NCI-H510A treated with DMSO at 0.1 percent for 48 hours (cell line): Measurements from ENCODE around the gene KRTAP3-1.
"Not testable (repeated sequence)": the region's sequence is repeated elsewhere in the genome, so short reads cannot be mapped to it uniquely, and the experiment has no call there.

ENCODE experiments used
- DNase-seq: peaks from one replicate; lab custom pipeline; 2025; lab: John Stamatoyannopoulos, UW

KRTAP3-1 gene

DNA sequence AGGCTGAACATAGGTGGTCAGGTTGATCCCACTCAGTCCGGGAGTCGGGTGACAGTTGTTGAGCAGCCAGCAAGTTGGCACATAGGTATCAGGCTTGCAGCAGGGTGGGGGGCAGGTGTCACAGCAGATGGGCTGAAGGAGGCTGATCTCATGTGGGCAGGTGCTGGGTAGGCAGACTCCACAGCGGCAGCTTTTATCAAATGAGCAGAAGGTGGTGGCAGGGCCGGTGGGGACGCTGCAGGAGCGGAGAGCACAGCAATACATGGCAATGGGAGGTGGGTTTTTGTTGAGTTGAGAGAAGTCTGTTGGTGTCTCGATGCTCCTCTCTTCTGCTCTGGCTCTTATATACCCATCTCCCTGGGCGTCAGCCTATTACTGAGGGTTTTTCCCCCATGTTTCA is at the start of gene KRTAP3-1:
Gene KRTAP3-1, minus strand, starts transcription at position 318 of the 400 bp plus-strand sequence. Its CDS starts 54 bp downstream, at position 264.
- DNase-seq: peak; percentile 90

DNA sequence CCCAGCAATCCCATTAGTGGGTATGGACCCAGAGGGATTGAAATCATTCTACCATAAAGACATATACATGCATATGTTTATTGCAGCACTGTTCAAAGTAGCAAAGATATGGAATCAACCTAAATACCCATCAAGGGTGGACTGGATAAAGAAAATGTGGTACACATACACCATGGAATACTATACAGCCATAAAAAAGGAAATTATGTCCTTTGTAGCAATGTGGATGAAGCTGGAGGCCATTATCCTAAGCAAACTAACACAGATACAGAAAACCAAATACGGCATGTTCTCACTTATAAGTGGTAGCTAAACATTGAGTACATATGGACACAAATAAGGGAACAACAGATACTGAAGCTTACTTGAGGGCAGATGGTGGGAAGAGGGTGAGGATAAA is 48.6 kb upstream of the KRTAP3-1 start:
- no peak for DNase-seq

GRCh38 chr17:41055130-41055529 is 46.2 kb upstream of the KRTAP3-1 start, which contains the start of gene KRTAP2-2:
Gene KRTAP2-2, minus strand, starts transcription at chr17:41055230. Its CDS starts 19 bp downstream, at chr17:41055211.
- not testable (repeated sequence) for DNase-seq

DNA sequence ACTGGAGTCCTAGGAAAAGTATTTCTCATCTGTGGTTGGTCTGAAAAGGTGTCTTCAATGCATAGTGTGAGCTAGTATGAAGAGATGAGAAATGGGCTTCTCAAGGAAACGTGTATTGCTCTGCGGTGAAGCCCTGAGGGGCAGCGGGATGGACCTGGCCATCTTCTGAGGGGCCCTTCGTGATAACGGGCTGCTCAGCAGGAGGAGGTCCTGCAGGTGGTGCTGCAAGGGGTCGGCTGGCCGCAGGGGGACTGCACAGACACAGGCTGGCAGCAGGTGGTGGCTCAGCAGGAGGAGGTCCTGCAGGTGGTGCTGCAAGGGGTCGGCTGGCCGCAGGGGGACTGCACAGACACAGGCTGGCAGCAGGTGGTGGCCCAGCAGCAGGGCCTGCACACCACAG is 45.6 kb upstream of the KRTAP3-1 start:
- DNase-seq: not testable (repeated sequence)

DNA sequence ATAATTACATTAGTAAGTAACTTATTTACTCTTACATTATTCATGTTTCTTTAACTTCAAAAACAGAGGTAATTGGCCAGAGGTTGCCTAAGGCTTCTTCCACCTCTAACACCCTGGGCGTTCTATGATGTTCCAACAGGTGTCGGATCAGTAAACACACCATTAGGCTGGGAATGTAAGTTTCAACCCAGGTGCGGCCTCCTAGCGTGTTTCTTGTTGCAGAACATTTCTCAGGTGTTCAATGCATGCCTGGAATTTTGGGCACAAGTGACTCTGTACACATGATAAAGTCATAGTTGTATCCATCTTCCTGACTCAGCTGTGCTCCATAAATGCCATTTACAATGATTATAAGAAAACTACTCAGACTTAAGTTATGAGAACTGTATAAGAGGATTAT is 45.1 kb upstream of the KRTAP3-1 start:
- no peak for DNase-seq

DNA sequence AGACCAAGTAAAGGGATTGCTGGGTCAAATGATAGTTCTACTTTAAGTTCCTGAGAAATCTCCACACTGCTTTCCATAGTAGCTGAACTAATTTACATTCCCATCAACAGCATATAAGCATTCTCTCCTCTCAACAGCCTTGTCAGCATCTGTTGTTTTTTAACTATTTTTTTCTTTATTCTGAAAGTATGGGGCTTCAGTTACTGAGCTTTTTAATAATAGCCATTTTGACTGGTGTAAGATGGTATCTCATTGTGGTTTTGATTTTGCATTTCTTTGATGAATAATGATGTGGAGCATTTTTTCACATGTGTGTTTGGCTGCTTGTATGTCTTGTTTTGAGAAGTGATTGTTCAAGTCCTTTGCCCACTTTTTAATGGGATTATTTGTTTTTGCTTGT is 43.6 kb upstream of the KRTAP3-1 start:
- no peak for DNase-seq

DNA sequence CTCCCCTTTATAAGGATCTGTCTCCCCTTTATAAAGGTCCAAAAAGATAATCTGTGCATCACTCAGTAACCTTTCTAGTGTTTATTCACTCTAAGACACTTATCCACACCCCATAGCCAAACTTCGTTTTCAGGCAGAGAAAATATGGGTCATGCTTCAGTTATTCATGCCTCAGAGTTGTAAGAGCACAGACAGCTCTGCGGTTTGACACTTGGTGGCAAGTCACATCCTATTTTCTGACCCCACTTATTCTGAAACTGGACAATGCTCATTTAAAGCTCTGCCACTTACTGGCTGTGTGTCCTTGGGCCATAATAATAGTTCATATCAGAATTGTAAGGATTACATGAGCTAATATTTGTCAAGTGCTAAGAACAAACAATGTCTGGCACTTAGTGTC is 40.2 kb upstream of the KRTAP3-1 start:
- no peak for DNase-seq

DNA sequence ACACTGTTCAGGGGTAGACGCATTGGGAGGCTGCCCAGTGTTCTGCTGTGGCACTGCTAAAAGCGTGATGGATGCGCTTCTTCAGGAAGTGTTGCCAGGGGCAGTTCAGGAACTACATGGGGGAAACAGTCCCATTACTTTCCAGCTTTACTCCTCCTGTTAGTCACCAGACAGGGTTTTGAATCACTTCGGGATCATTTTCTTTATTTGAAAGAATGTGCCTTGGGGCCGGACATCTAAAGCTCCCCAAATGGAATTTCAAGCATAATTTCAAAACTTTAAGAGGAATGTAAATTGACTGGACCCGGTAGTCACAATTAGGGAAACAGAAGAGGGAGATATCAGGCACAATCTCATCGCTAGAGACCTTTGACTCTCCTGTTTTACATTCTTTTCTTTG is 39.5 kb upstream of the KRTAP3-1 start:
- DNase-seq: no peak

DNA sequence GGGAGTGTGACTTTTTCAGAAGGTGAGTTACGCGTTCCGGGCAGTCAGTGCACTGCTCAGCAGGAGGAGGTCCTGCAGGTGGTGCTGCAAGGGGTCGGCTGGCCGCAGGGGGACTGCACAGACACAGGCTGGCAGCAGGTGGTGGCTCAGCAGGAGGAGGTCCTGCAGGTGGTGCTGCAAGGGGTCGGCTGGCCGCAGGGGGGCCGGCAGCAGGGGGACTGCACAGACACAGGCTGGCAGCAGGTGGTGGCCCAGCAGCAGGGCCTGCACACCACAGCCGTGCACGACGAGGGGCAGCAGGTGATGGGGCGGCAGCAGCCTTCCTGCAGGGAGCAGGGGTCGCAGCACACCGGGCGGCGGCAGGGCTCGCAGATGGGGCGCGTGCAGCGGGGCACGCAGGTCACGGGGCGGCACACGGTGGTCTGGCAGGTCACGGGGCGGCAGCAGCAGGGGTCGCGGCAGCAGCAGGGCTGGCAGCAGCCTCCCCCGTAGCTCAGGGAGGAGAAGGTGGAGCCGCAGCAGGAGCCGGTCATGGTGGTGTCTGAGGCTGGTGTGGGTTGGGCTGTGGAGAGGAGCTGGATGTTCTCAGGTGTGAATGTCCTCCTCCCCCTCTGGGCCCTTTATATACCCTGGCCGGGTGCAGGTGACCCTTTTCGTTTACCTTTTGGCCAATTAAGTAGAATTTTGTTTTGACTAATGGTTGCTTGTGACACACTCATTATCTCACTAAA is 38.0 kb upstream of the KRTAP3-1 start, which contains the start of gene KRTAP2-1:
Gene KRTAP2-1, minus strand, starts transcription at position 582 of the 731 bp plus-strand sequence. Its CDS starts 49 bp downstream, at position 533.
- not testable (repeated sequence) for DNase-seq

DNA sequence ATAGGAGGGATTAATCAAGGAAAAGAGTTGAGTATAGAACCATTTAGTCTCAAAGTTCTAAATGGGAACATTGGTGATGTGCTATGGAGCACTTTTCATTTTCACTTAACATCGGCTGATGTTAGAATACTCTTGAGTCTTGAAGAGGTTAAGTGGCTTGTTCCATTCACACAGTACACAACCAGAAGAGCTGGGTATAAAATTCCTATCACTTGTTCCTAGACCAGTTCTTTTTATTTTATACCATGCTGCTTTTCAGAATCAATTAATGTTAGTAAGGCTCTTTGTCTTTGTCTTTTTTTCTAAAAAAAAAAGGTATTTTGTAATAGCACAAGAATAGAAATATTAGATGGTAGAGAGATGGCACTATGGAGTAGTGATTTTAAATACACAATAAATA is 34.0 kb upstream of the KRTAP3-1 start:
- no peak for DNase-seq

GRCh38 chr17:41040783-41041571 is 32.0 kb upstream of the KRTAP3-1 start, which contains the start of gene KRTAP1-1:
Gene KRTAP1-1, minus strand, starts transcription at chr17:41041450. Its CDS starts 53 bp downstream, at chr17:41041397.
- not testable (repeated sequence) for DNase-seq

DNA sequence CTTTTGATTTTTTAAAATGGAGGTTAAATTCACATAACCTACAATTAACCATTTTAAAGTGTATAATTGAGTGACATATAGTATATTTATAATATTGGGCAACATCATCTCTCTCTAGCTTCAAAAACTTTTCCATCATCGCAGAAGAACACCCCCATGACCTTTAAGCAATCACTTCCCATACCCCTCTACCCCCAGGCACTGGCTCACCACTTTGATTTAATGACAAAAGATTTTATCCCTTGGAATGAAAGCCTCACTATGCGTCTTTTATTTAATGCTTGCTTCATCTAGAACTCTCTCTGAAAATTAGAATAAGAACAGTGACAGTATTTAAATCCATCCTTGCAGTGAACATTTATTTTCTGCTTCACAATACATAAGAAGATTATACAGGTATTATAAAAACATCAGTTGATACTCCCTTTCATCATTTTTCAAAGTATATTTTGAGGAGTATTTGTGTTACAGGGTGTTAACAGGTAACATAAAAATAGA is 29.0 kb upstream of the KRTAP3-1 start:
- DNase-seq: no peak

DNA sequence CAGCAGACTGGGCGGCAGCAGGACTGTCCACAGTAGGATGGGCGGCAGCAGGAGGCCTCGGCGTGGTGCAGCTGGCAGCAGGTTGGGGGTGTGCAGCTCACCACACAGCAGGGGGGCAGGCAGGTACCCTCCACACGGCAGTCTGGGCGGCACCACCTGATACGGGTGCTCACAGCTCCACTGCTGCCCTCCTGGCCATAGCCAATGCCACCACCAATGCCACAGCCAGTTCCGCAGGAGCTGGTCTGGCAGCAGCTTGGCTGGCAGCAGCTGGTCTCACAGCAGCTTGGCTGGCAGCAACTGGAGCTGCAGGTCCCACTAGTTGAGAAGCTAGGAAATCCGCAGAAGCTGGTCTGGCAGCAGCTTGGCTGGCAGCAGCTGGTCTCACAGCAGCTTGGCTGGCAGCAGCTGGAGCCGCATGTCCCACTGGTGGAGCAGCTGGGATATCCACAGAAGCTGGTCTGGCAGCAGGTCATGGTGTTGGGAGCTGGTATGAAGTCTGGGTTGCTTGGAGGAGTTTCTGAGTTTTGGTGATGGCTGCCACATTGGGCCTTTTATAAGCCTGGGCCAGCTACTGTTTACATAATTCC is 25.5 kb upstream of the KRTAP3-1 start, which contains the start of gene KRTAP1-3:
Gene KRTAP1-3, minus strand, starts transcription at position 529 of the 590 bp plus-strand sequence. Its CDS starts 53 bp downstream, at position 476.
- peak; percentile 42 for DNase-seq

- DNase-seq: no peak
These were observed 20.8 kb upstream of the KRTAP3-1 start, which contains the start of gene KRTAP1-4 for GRCh38 chr17:41029633-41030245. Gene KRTAP1-4, minus strand, starts transcription at chr17:41030195. Its CDS starts 117 bp downstream, at chr17:41030078.

DNA sequence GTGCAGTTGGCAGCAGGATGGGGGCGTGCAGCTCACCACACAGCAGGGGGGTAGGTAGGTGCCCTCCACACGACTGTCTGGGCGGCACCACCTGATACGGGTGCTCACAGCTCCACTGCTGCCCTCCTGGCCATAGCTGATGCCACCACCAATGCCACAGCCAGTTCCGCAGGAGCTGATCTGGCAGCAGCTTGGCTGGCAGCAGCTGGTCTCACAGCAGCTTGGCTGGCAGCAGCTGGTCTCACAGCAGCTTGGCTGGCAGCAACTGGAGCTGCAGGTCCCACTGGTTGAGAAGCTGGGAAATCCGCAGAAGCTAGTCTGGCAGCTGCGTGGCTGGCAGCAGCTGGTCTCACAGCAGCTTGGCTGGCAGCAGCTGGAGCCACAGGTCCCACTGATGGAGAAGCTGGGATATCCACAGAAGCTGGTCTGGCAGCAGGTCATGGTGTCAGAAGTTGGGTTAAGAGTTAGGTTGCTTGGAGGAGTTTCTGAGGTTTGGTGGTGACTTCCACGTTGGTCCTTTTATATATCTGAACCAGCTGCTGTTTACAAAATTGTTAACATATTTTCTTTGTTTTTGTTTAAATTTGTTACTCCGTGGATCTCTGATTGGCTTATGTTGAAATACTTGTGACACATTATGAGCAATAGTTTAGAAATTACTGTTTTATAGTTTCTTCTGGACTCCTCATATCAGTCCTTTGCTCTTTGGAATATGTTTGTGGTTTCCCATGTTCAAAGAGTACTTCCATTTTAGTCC is 18.0 kb upstream of the KRTAP3-1 start, which contains the start of gene KRTAP1-5:
Gene KRTAP1-5, minus strand, starts transcription at position 494 of the 757 bp plus-strand sequence. Its CDS starts 53 bp downstream, at position 441.
- DNase-seq: no peak

- DNase-seq: no peak
These were observed 15.8 kb upstream of the KRTAP3-1 start for GRCh38 chr17:41024697-41025096.

GRCh38 chr17:41020336-41020735 is 11.4 kb upstream of the KRTAP3-1 start:
- DNase-seq: no peak

DNA sequence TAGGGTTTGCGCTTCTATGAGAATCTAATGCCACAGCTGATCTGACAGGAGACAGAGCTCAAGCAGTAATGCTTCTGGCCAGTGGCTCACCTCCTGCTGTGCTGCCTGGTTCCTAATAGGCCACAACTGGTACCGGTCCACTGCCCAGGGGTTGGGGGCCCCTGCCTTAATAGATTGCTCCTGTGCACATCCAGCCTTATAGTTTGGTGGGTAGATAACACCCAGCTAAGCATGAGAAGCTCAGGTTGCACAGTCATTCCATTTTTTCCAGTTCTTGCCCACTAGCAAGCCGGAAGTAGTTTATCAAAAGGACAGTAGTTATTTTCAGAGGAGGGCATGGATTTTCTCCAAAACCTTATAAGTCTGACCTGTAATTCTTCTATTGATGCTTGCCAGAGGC is 10.5 kb upstream of the KRTAP3-1 start:
- DNase-seq: no peak

DNA sequence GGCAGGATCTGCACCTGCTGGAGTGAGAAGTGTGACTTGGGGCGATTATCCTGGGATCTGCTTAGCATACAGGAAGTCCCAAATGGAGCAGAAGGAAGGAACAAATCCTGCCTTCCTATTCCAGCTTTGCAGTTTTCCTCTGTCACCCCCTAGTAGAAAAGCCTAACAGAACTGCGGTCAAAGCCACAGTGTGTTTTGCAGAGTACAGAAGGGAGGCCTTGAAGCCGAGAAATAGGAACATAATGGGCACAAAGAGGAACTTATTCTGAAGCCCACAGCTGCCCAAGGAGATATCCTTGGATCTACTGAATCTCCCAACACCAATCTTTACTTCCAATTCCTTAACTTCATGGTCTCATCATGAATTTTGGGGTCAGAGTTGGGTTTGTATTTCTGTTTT is 9.6 kb upstream of the KRTAP3-1 start:
- DNase-seq: no peak

- no peak for DNase-seq
These were observed 7.8 kb upstream of the KRTAP3-1 start for GRCh38 chr17:41016578-41017215.
